Lower lobe of right lung (tissue), 2 donors: Measurements from ENCODE around the gene RINT1. TPM values are rescaled to one million over a fixed set of nuclear protein-coding genes. Genes with fewer than 3 reads are reported as not detected.
A peak's percentile ranks its signal among the peaks of the same experiment; 100 is the strongest.
"Not testable (repeated sequence)": the region's sequence is repeated elsewhere in the genome, so short reads cannot be mapped to it uniquely, and the experiment has no call there.

Experiments used
- ATAC-seq, 2 donors: fragments of 200-7000 bp; cut with Tn5 transposase; one replicate each; pipeline ENCODE4 v1.9.1; 2020 to 2022; ENCODE audit warnings: mild to moderate bottlenecking in 2 of 2, moderate library complexity in 2 of 2
- DNase-seq: peaks from one replicate; pipeline ENCODE4 v3.0.0-alpha.2; 2020
- H3K27ac ChIP-seq: fragments of 200-600 bp; one replicate; pipeline ENCODE4 v1.8.0; 2022
- H3K27me3 ChIP-seq: fragments of 200-600 bp; one replicate; pipeline ENCODE4 v1.8.0; 2022; ENCODE audit warnings: low read depth
- H3K36me3 ChIP-seq: fragments of 200-600 bp; one replicate; pipeline ENCODE4 v1.8.0; 2022; ENCODE audit warnings: mild to moderate bottlenecking
- H3K4me1 ChIP-seq: fragments of 200-600 bp; one replicate; pipeline ENCODE4 v1.8.0; 2022
- H3K4me3 ChIP-seq: fragments of 200-600 bp; one replicate; pipeline ENCODE4 v1.8.0; 2022; ENCODE audit warnings: mild to moderate bottlenecking
- H3K9me3 ChIP-seq: fragments of 200-600 bp; one replicate; pipeline ENCODE4 v1.8.0; 2022
- CTCF ChIP-seq: fragments of 200-600 bp; IDR thresholded peaks from one replicate; pipeline ENCODE4 v1.8.0; 2022; ENCODE audit warnings: antibody characterized with exemption, mild to moderate bottlenecking
- intact Hi-C: fragments of 100-400 bp; cut with DNase I; formaldehyde crosslinking; loops from one replicate; pipeline ENCODE4 v1.11.0; 2022
- total RNA-seq: library from RNA; stranded (reverse); fragmentation: NEBNext Ultra II Directional; extraction: Animal tissue kit (Norgen Biotek cat#: 25700); gene quantifications from one replicate; pipeline ENCODE4 v1.2.1, GENCODE V29; 2021
- donor health status: DM: no; HTN: yes; CAD: no; lungs with severe emphysema.

Gene RINT1
- total RNA-seq, 1 donor from 2014 or later, result 14.7 TPM

GRCh38 chr7:105519353-105519752 is 12.6 kb upstream of the RINT1 start:
- Histone ChIP-seq H3K4me3 (no peak overlapping the region), H3K9me3 (no peaks in the 10 kb centered on the region), H3K4me1 (peaks cover 17% of the 10 kb centered on the region), H3K36me3 (peaks cover 4% of the 10 kb centered on the region), H3K27ac (no peak overlapping the region), H3K27me3 (no peaks in the 10 kb centered on the region)
- no peak for DNase-seq
- no peak for ATAC-seq
- TF ChIP-seq CTCF, result no peak
- intact Hi-C loops, result no loop called here

- H3K9me3 ChIP-seq, H3K27ac ChIP-seq, intact Hi-C loops, DNase-seq, ATAC-seq, H3K36me3 ChIP-seq, H3K27me3 ChIP-seq: not testable (repeated sequence)
- Histone ChIP-seq H3K4me1 (peaks cover 17% of the 10 kb centered on the region), H3K4me3 (peak overlapping the region; percentile 92)
Observed at GRCh38 chr7:105520620-105521019, 11.4 kb upstream of the RINT1 start.

GRCh38 chr7:105521027-105521716 is 10.8 kb upstream of the RINT1 start:
- peak; percentile 82 for DNase-seq
- Histone ChIP-seq H3K27me3 (no peaks in the 10 kb centered on the region), H3K9me3 (no peaks in the 10 kb centered on the region), H3K36me3 (peaks cover 4% of the 10 kb centered on the region), H3K4me3 (peak overlapping the region; percentile 92), H3K27ac (peak overlapping the region; percentile 92), H3K4me1 (peaks cover 17% of the 10 kb centered on the region)
- peak; percentile 80 to 82 for ATAC-seq
- TF ChIP-seq CTCF, result no peak
- intact Hi-C loops, result no loop called here

GRCh38 chr7:105521717-105522463 is 10.1 kb upstream of the RINT1 start, which contains the start of gene PUS7:
Gene PUS7, minus strand, starts transcription at chr7:105522271. Its CDS starts 13,759 bp downstream, at chr7:105508512.
- Histone ChIP-seq H3K36me3 (peaks cover 4% of the 10 kb centered on the region), H3K27ac (peak within 1 kb of the TSS; percentile 92), H3K4me3 (peak within 1 kb of the TSS; percentile 92), H3K9me3 (no peaks in the 10 kb centered on the region), H3K4me1 (peaks cover 17% of the 10 kb centered on the region), H3K27me3 (no peaks in the 10 kb centered on the region)
- DNase-seq, result peak; percentile 91
- ATAC-seq, result peak; percentile 97 to 98
- intact Hi-C loops, result no loop called here
- no peak for TF ChIP-seq CTCF

- H3K4me3 ChIP-seq, intact Hi-C loops, H3K36me3 ChIP-seq, H3K27ac ChIP-seq, H3K9me3 ChIP-seq, ATAC-seq, DNase-seq, H3K27me3 ChIP-seq: not testable (repeated sequence)
- peaks cover 17% of the 10 kb centered on the region for H3K4me1 ChIP-seq
Observed at GRCh38 chr7:105524423-105524822, 7.6 kb upstream of the RINT1 start.

- TF ChIP-seq CTCF, result no peak
- no peak overlapping the region for H3K4me3 ChIP-seq
- peaks cover 17% of the 10 kb centered on the region for H3K4me1 ChIP-seq
- no peaks in the 10 kb centered on the region for H3K9me3 ChIP-seq
- DNase-seq (no peak), ATAC-seq (no peak)
- no peak overlapping the region for H3K27ac ChIP-seq
- no peaks in the 10 kb centered on the region for H3K27me3 ChIP-seq
- intact Hi-C loops, result no loop called here
- H3K36me3 ChIP-seq, result no peaks in the 10 kb centered on the region
Observed at GRCh38 chr7:105524840-105525239, 7.2 kb upstream of the RINT1 start.

- ATAC-seq, H3K4me3 ChIP-seq, H3K27ac ChIP-seq, H3K36me3 ChIP-seq, DNase-seq, intact Hi-C loops, H3K9me3 ChIP-seq, H3K27me3 ChIP-seq: not testable (repeated sequence)
- H3K4me1 ChIP-seq, result peaks cover 13% of the 10 kb centered on the region
Observed at GRCh38 chr7:105527737-105528136, 4.3 kb upstream of the RINT1 start.
